Astrocyte (in vitro differentiated cells and primary cell): Measurements from ENCODE around the gene SRSF3.

Source experiments
- CTCF ChIP-seq: IDR thresholded peaks from 2 replicates; pipeline ENCODE4 v1.5.1; 2011; ENCODE audit warnings: low read depth, mild to moderate bottlenecking, inconsistent platforms, low read length, moderate library complexity; ENCODE audit not compliant: insufficient read depth
- EZH2 ChIP-seq: IDR thresholded peaks from 2 replicates; pipeline ENCODE4 v1.6.1; 2012; ENCODE audit warnings: mild to moderate bottlenecking, low read length, inconsistent platforms; ENCODE audit not compliant: insufficient read depth

DNA sequence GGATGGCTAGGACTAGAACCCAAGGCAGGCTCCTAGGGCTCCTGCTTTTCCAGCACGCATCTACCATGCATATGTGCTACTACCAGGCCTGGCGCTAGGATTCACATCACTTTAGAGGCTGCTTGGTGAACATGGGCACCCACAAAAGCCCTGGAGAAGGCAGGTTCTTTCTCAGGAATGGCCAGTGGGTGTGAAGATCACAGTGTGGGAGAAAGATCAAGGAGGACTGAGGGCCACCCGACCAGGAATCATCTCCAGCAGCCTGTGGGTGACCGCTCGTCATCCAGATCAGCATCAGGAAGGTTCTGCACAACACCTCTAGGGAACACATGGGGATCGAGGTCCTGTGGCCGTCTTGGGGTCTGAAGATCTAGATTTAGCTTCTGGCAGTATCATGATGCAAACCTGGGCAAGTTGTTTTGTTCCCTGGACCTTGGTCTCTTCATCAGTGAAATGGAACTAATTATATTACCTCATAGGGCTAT lies 27.3 kb downstream of the SRSF3 start:
- TF ChIP-seq CTCF: no peak
- no peak for TF ChIP-seq EZH2
